HepG2 (cell line): ENCODE measurements around the gene POLR1C. TPM values are rescaled to one million over a fixed set of nuclear protein-coding genes. Genes with fewer than 3 reads are reported as not detected.

ENCODE experiments used
- AKAP8 ChIP-seq: sonication (generic); formaldehyde crosslinking; IDR thresholded peaks from 2 replicates; pipeline ENCODE4 v1.5.1; 2020; ENCODE audit warnings: mild to moderate bottlenecking, missing genetic modification reagents
- ATRX ChIP-seq: sonication (generic); formaldehyde crosslinking; IDR thresholded peaks from 2 replicates; pipeline ENCODE4 v1.4.0; 2020; ENCODE audit warnings: missing genetic modification reagents, borderline replicate concordance
- CHD2 ChIP-seq: IDR thresholded peaks from 2 replicates; pipeline ENCODE4 v1.6.1; 2011; ENCODE audit warnings: low read depth, low read length, improper control_type of control experiment
- ERF ChIP-seq: IDR thresholded peaks from 2 replicates; pipeline ENCODE4 v1.6.1; 2018; ENCODE audit warnings: missing biosample characterization, missing genetic modification reagents
- ETV6 ChIP-seq: sonication (generic); formaldehyde crosslinking; conservative IDR thresholded peaks from 2 replicates; pipeline ENCODE4 v1.4.0; 2020; ENCODE audit warnings: missing genetic modification reagents
- FOXA1 ChIP-seq, 2 experiments: fragments of 450-650 bp in 1 of 2; sonication (generic) in 1 of 2; formaldehyde crosslinking in 1 of 2; IDR thresholded peaks; 2 replicates each; pipeline versions ENCODE4 v1.4.0 to v1.6.1; 2016 to 2020; ENCODE audit warnings: missing genetic modification reagents in 1 of 2
- GPN1 ChIP-seq: sonication (generic); formaldehyde crosslinking; IDR thresholded peaks from 2 replicates; pipeline ENCODE4 v1.5.1; 2020; ENCODE audit warnings: missing genetic modification reagents, borderline replicate concordance
- MBD4 ChIP-seq: IDR thresholded peaks from 2 replicates; pipeline ENCODE4 v1.6.1; 2012; ENCODE audit warnings: low read length, inconsistent platforms, borderline replicate concordance
- MIER3 ChIP-seq: IDR thresholded peaks from 2 replicates; pipeline ENCODE4 v1.6.1; 2016; ENCODE audit warnings: missing compliant biosample characterization, borderline replicate concordance
- NPAS2 ChIP-seq: sonication (generic); formaldehyde crosslinking; IDR thresholded peaks from 2 replicates; pipeline ENCODE4 v1.8.0; 2022; ENCODE audit warnings: mild to moderate bottlenecking, missing genetic modification reagents, borderline replicate concordance
- RBM39 ChIP-seq: fragments of 200-400 bp; formaldehyde crosslinking; IDR thresholded peaks from one replicate; pipeline ENCODE4 v1.6.1; 2018; ENCODE audit warnings: antibody characterized with exemption, mild to moderate bottlenecking, low read depth, low read length; ENCODE audit not compliant: poor library complexity, severe bottlenecking
- RFX5 ChIP-seq: IDR thresholded peaks from 2 replicates; pipeline ENCODE4 v1.6.1; 2011; ENCODE audit warnings: low read depth, low read length, improper control_type of control experiment
- SMYD3 ChIP-seq: sonication (generic); formaldehyde crosslinking; IDR thresholded peaks from 2 replicates; pipeline ENCODE4 v1.8.1; 2023; ENCODE audit warnings: mild to moderate bottlenecking, missing genetic modification reagents
- SOX6 ChIP-seq, 2 experiments: fragments of 450-650 bp in 1 of 2; sonication (generic) in 1 of 2; formaldehyde crosslinking in 1 of 2; IDR thresholded peaks; 2 replicates each; pipeline versions ENCODE4 v1.4.0 to v1.6.1; 2017 to 2020; ENCODE audit warnings: antibody characterized with exemption in 1 of 2, mild to moderate bottlenecking in 1 of 2, missing genetic modification reagents in 1 of 2
- SYNCRIP ChIP-seq: fragments of 200-400 bp; formaldehyde crosslinking; IDR thresholded peaks from 2 replicates; pipeline ENCODE4 v1.6.1; 2018; ENCODE audit warnings: mild to moderate bottlenecking, low read depth, low read length; ENCODE audit not compliant: insufficient read depth
- TAF15 ChIP-seq: fragments of 200-400 bp; formaldehyde crosslinking; IDR thresholded peaks from one replicate; pipeline ENCODE4 v1.6.1; 2018; ENCODE audit warnings: mild to moderate bottlenecking, low read depth, low read length; ENCODE audit not compliant: poor library complexity, severe bottlenecking
- ZMYM2 ChIP-seq: sonication (generic); formaldehyde crosslinking; IDR thresholded peaks from 2 replicates; pipeline ENCODE4 v1.8.0; 2022; ENCODE audit warnings: mild to moderate bottlenecking, missing genetic modification reagents
- ZNF337 ChIP-seq: sonication (generic); formaldehyde crosslinking; IDR thresholded peaks from 2 replicates; pipeline ENCODE4 v1.5.1; 2020; ENCODE audit warnings: missing genetic modification reagents, low read depth, mild to moderate bottlenecking, borderline replicate concordance
- ZNF432 ChIP-seq: sonication (generic); formaldehyde crosslinking; IDR thresholded peaks from 2 replicates; pipeline ENCODE4 v1.5.0; 2020; ENCODE audit warnings: missing genetic modification reagents, mild to moderate bottlenecking, borderline replicate concordance
- ZNF558 ChIP-seq: sonication (generic); formaldehyde crosslinking; IDR thresholded peaks from 2 replicates; pipeline ENCODE4 v1.9.0; 2022; ENCODE audit warnings: mild to moderate bottlenecking, missing genetic modification reagents, borderline replicate concordance
- ZNF577 ChIP-seq: sonication (generic); formaldehyde crosslinking; IDR thresholded peaks from 2 replicates; pipeline ENCODE4 v1.4.0; 2020; ENCODE audit warnings: mild to moderate bottlenecking, low read depth, missing genetic modification reagents, borderline replicate concordance
- ZNF747 ChIP-seq: sonication (generic); formaldehyde crosslinking; IDR thresholded peaks from 2 replicates; pipeline ENCODE4 v1.8.1; 2023; ENCODE audit warnings: missing genetic modification reagents, mild to moderate bottlenecking, borderline replicate concordance
- ZNF775 ChIP-seq: sonication (generic); formaldehyde crosslinking; IDR thresholded peaks from 2 replicates; pipeline ENCODE4 v1.4.0; 2020; ENCODE audit warnings: missing genetic modification reagents, mild to moderate bottlenecking, moderate library complexity, borderline replicate concordance
- ZNF879 ChIP-seq: sonication (generic); formaldehyde crosslinking; IDR thresholded peaks from 2 replicates; pipeline ENCODE4 v1.8.1; 2023; ENCODE audit warnings: missing genetic modification reagents
- polyA plus RNA-seq, 8 experiments: library from polyadenylated mRNA; depleted of rRNA in 3 of 8; stranded (reverse) in 7 of 8; unstranded in 1 of 8; fragments of >200 nt; fragmentation: Illumina TruSeq in 4 of 8; extraction: Trizol in 4 of 8; gene quantifications; 2 replicates each; pipeline versions ENCODE4 v1.2.1 to v1.2.3, GENCODE V29; 2011 to 2016; ENCODE audit warnings: low read depth in 4 of 8, missing spikeins in 1 of 8, mixed read lengths in 1 of 8; ENCODE audit not compliant: insufficient read depth in 1 of 8
- total RNA-seq, 5 experiments: library from RNA; depleted of rRNA; stranded (reverse); fragments of >200 nt; fragmentation: Illumina TruSeq; extraction: Trizol; gene quantifications; 2 replicates each; pipeline ENCODE4 v1.2.3, GENCODE V29; 2016; ENCODE audit warnings: low read depth in 1 of 5
- TF ChIP-seq, protein P1 (sequence below): sonication (generic); formaldehyde crosslinking; conservative IDR thresholded peaks from 2 replicates; pipeline ENCODE4 v1.4.0; 2020; ENCODE audit warnings: missing genetic modification reagents
- TF ChIP-seq, protein P2 (sequence below): sonication (generic); formaldehyde crosslinking; IDR thresholded peaks from 2 replicates; pipeline ENCODE4 v1.4.0; 2020; ENCODE audit warnings: missing genetic modification reagents
- TF ChIP-seq, protein P3 (sequence below): IDR thresholded peaks from 2 replicates; pipeline ENCODE4 v1.6.1; 2012; ENCODE audit warnings: inconsistent platforms

The POLR1C gene
- total and polyA plus RNA-seq, 2 of the 13 experiments (the other 11 are each of a cell fraction or from before 2014, with no cell fraction given) = 62.6 to 72.2 TPM

DNA sequence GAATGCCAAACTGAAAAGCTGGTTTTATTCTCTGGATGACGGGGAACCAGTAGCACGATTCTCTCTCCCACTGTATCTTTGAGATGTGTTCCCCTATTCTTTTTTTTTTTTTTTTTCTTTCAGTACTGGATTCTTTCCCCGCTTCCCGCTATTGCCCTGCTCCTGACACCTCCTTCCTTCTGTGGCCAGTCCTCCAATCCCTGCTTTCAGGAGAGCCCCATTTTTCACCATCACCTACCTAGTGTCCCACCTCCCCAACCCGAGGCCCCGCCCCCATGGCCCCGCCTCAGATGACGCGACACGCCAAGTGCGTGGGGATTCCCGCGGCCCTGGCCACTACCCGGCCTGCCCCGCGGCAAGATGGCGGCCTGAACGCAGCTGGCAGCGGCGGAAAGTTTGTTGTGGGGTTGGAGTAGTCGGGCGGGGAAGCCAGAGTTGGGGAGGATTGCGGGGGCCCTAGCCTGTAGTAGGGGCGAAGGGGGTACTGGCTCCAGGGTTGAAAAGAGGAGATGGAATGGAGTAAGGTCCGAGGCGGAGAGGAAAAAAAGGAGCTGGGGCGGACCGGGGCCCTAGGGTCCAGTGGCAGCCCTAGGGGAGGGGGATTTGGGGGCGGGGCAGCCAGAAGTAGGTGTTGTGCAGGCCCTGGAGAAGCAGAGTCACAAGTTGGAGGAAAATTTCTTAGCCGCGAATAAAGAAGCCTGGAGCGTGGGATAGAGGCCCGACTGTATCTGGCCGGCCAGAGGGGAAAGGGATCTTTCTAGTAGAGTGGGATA is 39.5 kb upstream of the POLR1C start, which contains the start of gene TJAP1 (continued):
- TF ChIP-seq ZNF337 (no peak), CHD2 (peak; percentile 67; the same call in 1 of the 2 replicates), ZNF558 (no peak), ZNF775 (peak; percentile 69; the same call in 1 of the 2 replicates), RBM39 (peak; percentile 56), MIER3 (CRISPR knock-in tag) (peak; percentile 43; the same call in 1 of the 2 replicates), ZNF577 (CRISPR knock-in tag) (0 out of 2 replicates have a peak, but pooled peaks have one; percentile 76), ATRX (no peak), RFX5 (no peak), SYNCRIP (no peak), AKAP8 (CRISPR knock-in tag) (no peak), ETV6 (CRISPR knock-in tag) (no peak), NPAS2 (CRISPR knock-in tag) (no peak), ZNF432 (no peak), GPN1 (CRISPR knock-in tag) (no peak), ERF (CRISPR knock-in tag) (no peak; the same call in 1 of the 2 replicates), ZMYM2 (no peak), TAF15 (peak; percentile 88), SOX6 (IDR thresholded peaks at IDR 0.05) (no peak), SOX6 (CRISPR knock-in tag; IDR thresholded peaks at IDR 0.05) (peak; percentile 35; the same call in 1 of the 2 replicates), ZNF747 (CRISPR knock-in tag) (no peak; the same call in none of the 2 replicates), ZNF879 (0 out of 2 replicates have a peak, but pooled peaks have one; percentile 56), FOXA1 (IDR thresholded peaks at IDR 0.05) (no peak), FOXA1 (CRISPR knock-in tag; IDR thresholded peaks at IDR 0.05) (no peak), SMYD3 (CRISPR knock-in tag) (no peak), MBD4 (no peak)
- TF ChIP-seq, protein P1, sequence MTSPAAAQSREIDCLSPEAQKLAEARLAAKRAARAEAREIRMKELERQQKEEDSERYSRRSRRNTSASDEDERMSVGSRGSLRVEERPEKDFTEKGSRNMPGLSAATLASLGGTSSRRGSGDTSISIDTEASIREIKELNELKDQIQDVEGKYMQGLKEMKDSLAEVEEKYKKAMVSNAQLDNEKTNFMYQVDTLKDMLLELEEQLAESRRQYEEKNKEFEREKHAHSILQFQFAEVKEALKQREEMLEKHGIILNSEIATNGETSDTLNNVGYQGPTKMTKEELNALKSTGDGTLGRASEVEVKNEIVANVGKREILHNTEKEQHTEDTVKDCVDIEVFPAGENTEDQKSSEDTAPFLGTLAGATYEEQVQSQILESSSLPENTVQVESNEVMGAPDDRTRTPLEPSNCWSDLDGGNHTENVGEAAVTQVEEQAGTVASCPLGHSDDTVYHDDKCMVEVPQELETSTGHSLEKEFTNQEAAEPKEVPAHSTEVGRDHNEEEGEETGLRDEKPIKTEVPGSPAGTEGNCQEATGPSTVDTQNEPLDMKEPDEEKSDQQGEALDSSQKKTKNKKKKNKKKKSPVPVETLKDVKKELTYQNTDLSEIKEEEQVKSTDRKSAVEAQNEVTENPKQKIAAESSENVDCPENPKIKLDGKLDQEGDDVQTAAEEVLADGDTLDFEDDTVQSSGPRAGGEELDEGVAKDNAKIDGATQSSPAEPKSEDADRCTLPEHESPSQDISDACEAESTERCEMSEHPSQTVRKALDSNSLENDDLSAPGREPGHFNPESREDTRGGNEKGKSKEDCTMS (CRISPR knock-in tag) = no peak
- TF ChIP-seq, protein P2, sequence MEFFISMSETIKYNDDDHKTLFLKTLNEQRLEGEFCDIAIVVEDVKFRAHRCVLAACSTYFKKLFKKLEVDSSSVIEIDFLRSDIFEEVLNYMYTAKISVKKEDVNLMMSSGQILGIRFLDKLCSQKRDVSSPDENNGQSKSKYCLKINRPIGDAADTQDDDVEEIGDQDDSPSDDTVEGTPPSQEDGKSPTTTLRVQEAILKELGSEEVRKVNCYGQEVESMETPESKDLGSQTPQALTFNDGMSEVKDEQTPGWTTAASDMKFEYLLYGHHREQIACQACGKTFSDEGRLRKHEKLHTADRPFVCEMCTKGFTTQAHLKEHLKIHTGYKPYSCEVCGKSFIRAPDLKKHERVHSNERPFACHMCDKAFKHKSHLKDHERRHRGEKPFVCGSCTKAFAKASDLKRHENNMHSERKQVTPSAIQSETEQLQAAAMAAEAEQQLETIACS (CRISPR knock-in tag) = no peak
- TF ChIP-seq, protein P3, sequence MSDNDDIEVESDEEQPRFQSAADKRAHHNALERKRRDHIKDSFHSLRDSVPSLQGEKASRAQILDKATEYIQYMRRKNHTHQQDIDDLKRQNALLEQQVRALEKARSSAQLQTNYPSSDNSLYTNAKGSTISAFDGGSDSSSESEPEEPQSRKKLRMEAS = peak; percentile 67
